CD4-positive, alpha-beta T cell treated with Interleukin-15 for 4 hours (primary cell): Measurements from ENCODE around the gene GDF2.
A peak's percentile ranks its signal among the peaks of the same experiment; 100 is the strongest.

Source experiments
- DNase-seq: peaks from one replicate; pipeline ENCODE4 v3.0.0-alpha.2; 2020; ENCODE audit warnings: low spot score

The GDF2 gene

DNA sequence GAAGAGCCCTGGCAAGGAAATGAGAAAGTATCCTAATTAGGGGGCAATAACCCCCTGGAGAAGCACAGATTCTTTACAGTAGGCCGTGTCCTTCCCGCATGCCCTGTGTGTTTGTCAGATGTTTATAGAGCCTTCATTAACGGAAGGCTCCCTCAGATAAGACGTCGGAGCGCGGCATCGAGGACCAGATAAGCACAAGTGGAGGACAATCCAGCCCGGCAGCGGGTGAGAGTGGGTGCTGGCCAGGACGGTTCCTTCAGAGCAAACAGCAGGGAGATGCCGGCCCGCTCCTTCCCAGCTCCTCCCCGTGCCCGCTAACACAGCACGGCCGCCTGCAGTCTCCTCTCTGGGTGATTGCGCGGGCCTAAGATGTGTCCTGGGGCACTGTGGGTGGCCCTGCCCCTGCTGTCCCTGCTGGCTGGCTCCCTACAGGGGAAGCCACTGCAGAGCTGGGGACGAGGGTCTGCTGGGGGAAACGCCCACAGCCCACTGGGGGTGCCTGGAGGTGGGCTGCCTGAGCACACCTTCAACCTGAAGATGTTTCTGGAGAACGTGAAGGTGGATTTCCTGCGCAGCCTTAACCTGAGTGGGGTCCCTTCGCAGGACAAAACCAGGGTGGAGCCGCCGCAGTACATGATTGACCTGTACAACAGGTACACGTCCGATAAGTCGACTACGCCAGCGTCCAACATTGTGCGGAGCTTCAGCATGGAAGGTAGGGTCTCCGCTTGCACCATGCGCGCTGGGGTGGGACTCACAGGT is at the start of gene GDF2:
GDF2 (plus strand) TSS at position 155 of the 762 bp plus-strand sequence; CDS start at position 370, 215 bp downstream.
- DNase-seq, result no peak

GRCh38 chr10:47276071-47276470 is 46.2 kb upstream of the GDF2 start:
- no peak for DNase-seq

DNA sequence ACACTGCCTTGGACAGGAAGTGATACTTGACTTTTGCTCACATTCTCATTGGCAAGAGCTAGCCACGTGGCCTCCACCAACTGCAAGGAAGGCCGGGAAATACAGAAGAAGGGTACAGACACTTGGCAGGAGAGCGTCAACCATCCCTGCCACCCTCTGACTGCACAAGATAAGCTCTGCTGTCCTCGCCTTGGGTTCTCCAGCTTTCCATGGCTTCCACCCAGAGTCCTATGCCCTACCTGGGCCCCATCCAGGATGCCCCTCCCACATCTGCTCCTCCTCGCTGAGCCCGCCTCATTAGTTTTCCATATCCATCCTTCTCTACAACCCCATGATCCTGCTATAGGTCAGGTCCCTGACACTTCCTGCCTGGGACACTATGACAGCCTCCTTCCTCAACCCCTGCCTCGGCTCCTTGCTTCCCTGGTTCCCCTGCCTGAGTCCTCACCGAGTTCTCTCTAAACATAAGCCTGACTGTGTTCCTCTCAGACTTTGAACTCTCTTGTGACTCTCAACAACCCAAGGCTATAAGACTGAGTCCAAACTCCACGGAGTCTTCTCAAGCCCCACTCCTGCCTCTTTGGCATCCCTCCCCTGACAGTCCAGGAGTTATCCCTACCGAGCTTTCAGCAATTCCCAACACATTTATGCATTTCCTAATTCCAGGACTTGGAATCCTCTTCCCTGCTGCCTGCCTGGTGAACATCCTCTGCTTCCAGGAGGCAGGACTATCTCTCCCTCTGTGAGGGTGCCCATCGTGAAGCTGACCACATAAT is 45.5 kb upstream of the GDF2 start:
- DNase-seq, result no peak

DNA sequence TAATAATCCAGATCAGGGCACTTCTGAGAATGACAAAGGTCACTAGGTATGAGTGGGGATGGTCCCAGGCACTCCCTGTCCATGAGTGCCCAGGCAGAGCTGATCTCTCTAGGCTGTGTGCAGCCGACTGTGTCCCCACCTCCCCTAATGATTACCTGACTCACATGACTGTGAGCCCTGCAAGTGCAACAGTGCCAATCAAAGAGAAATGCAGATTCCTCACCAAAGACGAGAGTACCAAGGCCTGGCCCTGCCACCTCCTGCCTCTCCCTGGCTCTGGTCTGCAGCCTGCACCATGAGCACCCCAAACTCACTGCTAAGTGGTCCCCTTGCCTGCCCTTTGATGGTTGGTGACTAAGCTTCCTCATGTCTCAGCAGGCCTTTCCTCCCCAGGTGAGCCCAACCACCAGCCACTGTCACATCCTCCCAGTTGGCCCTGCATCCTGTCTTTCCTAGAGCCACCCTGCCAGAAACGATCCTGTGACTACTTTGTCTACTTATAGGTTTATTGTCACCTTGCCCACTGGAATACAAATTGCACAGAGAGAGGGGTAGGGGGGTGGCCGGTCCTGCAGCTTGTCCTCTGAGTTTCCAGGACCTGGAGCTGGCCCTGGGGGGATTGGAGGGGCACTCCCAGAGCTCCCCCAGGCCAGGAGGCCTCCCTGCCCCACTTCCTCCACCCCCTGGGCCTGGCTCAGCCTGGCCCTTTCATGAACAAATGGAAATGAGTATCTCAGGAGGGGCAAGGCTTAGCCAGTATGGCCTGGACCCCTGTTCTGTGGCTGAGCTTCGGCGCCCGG is 44.7 kb upstream of the GDF2 start:
- DNase-seq, result peak; percentile 50

DNA sequence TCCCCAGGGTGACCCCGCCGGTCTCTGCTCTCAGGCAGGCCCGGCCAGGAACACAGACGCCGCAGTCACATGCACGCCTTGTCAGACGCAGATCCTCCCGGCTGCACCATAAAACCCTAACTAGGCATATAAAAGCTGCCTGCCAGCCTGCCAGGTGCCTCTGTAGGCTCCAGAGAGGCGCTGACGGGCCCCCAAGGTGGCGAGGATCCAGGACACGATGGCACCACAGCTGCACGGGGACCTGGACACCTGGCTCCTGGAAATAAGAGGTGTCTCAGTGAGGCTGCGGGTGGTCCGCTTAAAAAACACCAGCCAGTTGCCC is 44.1 kb upstream of the GDF2 start:
- DNase-seq, result no peak

GRCh38 chr10:47278720-47279119 is 43.5 kb upstream of the GDF2 start:
- DNase-seq, result no peak

GRCh38 chr10:47279276-47279675 is 43.0 kb upstream of the GDF2 start:
- DNase-seq, result no peak

DNA sequence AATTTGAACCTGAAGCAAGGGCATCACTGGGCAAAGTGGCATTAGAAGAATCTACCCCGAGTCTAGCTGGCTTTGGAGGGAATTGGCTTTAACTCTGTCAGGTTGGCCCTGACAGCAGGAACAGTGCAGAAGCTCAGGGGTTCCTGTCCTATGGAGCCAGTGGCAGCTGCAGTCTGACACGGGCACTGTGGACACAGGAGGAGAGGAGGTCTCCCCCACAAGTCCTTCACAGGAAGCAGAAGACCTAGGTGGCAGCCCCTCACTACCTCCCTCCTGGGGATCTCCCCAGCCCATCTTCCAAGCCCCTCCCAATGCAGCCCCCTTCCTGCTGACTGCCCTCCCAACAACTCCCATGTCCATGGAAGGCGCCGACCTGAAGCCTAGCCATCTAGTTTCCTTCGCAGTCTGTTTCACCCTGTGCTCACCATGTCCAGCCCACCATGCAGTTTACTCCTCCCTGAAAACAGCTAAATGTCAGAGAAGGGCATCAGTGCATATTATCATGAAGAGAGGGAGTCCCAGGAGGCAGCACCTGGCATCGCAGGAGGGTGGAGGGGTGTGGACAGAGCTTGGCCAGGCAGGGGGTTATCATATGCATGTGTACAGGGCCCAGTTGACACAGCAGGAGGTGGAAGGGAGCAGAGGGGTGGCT is 40.1 kb upstream of the GDF2 start:
- no peak for DNase-seq

GRCh38 chr10:47282657-47283018 is 39.6 kb upstream of the GDF2 start:
- no peak for DNase-seq

DNA sequence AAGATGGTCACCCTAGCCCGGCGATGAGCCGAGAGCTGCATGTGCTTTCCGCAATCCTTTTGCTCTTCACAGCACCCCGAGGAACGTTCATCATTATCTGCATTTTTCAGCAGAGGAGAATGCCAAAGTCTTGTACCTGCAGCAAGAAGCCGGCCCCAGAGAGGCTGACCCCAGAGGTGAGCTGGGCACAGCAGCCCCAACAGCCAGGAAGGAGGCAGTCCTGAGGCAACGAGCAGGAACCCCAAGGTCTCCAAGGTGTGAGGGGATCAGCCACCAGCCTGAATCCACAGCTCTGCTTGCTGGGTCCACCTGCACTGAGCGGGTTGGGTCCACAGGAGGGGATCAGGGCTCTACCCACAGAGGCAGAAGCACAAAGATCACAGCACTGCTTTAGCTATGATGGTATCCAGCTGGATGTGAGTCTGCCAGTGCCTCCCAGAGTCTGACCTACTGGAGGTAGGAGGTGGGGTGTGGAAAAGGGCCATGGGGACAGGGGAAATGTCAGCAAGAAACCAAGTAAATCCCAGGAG is 39.1 kb upstream of the GDF2 start:
- no peak for DNase-seq

GRCh38 chr10:47283848-47284247 is 38.4 kb upstream of the GDF2 start:
- DNase-seq, result no peak

DNA sequence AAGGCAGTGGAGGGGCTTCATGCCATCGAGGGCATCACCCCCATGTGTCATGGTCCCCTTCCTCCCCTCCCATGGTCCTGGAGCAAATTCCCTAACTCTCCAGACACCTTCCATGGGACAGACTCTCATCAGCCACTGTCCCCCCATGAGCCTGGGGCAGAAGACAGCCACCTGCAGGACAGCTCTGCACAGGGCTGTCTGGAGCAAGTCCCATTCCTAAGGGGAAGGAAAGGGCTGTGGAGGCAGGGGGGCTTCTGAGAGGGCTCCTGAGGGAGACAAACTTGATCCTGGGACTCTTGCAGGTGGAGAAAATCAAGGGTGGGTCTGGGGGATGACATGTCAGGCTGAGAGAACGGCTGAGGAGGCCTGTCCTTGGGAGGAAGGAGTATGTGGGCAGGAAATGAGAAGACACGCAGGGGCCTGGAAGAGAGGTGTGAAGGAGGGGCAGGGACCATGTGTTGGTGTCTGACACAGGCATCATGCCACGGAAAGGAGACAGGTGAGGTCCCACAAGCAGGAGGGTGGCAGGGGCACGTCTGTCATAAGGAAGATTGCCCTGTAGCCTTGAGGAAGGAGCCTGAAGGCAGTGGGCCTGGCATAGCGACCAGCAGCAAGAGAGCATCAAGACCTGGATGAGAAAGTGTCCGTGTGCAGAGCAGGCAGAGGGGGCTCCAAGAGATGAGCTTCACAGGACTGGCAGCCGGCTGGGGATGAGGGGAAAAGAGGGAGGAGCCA is 36.7 kb upstream of the GDF2 start:
- DNase-seq, result no peak

DNA sequence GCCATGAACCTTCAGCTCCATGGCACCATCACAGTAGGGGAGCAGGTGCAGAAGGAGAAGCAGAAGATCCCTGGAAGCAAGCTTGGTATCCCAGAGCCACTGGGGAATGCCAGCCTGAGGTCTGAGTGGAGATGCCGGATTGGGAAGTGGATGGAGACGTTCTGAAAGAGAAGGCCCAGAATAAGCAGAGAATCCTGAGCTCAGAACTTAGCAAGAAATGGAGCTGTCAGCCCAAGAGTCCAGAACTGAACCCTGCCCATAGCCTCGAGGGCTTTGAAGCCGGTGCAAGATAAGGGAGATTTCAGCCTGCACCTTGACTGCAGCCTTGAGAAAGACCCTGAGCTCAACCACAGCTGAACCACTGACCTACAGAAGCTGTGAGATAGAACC is 36.1 kb upstream of the GDF2 start:
- no peak for DNase-seq

DNA sequence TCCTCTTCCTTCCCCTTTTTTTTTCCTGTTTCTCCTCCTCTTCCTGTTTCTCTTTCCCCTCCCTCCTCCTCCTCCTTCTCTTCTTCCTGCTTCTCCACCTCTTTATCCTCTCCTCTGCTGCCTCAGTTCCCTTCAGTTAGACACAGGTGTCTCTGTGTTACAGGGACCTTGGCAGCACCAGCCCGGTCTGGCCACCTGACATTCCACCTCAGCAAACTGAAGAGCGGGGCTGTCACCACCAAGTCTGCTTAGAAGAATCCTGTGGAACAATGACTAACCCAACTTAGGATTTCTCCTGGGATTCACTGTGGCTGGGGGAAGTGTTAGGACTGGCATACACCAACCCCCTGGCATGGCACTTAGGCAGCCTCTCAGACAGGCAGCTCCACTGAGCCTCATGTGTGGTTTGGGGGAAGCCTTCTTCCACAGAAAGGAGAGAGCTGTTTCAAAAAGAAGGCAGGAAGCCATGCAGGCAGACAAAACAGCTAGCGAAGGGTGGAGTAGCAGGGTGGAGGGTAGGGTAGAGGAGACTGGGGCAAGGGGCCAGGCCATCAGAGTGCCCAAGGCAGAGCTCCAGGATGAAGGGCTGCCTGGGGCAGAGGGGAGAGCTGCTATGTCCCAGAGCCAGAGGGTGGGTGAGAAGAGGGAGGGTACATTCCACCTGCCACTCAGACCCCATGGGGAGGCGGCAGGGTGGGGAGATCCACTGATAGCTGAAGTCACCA is 35.5 kb upstream of the GDF2 start:
- no peak for DNase-seq

GRCh38 chr10:47287365-47287802 is 34.9 kb upstream of the GDF2 start:
- DNase-seq, result no peak

DNA sequence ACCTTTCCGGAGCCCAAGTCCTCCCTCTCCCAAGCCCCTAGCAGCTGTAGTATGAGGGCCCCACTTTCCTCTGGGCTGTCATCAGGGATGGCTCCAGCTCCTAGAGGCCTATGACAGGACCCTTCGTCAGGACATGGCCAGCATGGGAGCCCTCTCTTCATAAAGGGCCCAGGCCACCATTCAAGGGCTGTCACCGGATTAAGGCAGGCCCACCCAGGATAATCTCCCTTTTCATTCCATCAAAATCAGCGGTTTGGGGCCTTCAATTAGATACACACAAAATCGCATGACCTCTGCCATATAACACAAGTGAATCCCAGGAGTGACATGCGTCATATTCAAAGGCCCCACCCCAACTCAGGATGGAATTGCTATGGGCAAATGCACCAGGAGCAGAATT is 34.4 kb upstream of the GDF2 start:
- no peak for DNase-seq

DNA sequence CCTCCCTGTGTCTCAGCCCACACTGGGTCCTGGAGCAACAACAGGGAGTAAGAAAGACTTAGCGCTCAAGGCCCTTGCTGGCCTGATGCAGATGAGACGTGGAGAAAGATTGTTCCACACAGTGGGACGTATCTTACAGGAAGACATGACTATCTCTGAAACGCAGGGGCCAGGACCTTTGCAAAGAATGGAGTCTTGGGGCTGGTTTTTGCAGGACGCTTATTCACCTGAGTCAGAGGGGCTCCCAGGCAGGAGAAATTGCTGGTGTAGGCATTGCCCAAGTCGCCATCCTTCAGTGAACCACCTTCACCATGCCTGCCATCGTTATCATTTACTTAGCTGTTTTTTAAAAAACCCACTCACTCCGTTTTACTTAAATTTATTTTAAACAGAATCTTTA is 34.0 kb upstream of the GDF2 start:
- no peak for DNase-seq

DNA sequence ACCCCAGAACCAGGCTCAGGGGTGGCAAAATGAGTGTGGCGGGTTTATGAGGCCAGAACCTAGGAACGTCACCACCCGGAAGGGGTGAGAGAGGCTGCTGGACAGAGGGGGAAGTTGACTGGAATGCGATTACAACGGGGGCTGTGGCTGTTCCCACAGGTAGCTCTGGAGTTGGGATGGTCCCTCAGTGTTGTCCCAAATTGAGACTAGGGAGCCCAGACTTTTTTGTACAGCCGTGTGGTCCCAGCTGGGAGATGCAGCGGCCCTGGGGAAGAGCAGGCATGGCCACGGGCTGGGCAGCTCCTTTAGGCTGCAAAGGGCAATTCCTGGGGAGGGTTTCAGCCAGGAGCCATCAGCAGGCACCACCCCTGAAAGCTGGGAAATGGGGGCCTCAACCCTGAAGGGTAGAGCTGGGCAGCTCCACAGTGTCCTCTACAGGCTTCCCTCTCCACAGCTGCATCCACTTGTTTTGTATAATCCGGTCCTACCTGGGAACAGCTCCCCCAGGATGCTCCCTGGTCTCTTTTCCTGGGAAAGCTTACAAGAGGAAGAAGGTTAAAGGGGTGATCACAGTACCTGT is 33.2 kb upstream of the GDF2 start:
- DNase-seq, result no peak

DNA sequence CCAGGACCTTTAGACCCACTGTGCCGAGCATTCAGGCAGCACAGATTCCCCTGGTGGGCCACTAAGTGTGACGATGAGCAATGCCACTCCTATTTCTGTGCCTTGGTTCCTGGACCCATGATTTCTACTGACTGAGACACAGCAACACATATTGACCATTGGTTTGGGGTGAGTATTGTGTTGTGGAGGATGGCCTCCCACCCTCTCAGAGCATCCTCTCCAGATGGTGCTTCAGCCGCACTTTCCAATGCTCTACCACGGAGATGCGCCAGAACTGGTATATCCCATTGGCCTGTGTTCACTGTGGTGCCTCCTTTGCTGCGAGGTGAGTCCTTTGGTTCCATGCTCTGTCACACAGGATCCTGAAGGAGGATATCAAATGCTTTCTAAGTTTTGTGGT is 32.3 kb upstream of the GDF2 start:
- DNase-seq, result no peak

DNA sequence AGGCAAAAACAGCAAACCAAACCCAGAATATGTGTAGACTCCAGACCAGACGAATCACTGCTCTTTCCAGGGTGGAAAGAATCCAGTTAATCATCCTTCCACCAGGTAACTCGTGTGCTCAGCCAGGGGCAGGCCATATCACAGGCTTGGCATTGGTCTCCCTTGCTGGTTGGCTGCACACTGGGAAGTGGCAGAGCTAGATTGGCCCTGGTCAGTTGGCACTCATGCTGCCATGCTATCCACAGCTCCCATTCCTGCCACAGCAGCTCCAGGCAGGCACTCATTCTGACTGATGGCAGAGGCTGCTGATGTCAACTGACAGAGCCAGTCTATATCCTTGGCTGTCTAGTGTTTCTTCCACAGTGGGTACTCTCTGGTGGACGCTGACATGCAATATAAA is 31.9 kb upstream of the GDF2 start:
- DNase-seq, result no peak
